Measurements from ENCODE around the gene TSLP. TPM values are rescaled to one million over a fixed set of nuclear protein-coding genes. Genes with fewer than 3 reads are reported as not detected.

The TSLP gene
- total RNA-seq, 1 experiment from 2014 or later: 1.3 TPM

GRCh38 chr5:111111956-111112355 is 40.4 kb downstream of the TSLP start:
- H3K27me3 ChIP-seq (replicated peaks; ENCODE audit: insufficient read depth, low read depth, low read length, poor library complexity): no peaks in the 10 kb centered on the region
- POLR2A ChIA-PET (ENCODE audit: low non-redundant PET): no interaction called here
- H3K4me1 ChIP-seq (ENCODE audit: insufficient read depth, low read length, poor library complexity, severe bottlenecking): no peaks in the 10 kb centered on the region
- no peaks in the 10 kb centered on the region for H3K9me3 ChIP-seq (ENCODE audit: low read depth, low read length, poor library complexity, severe bottlenecking)
- H3K27ac ChIP-seq (ENCODE audit: low read depth, low read length, poor library complexity, severe bottlenecking): no peak overlapping the region
- no TSS peak for BruUV-seq (replicated peaks)
- TF ChIP-seq CTCF (conservative IDR thresholded peaks at IDR 0.05; ENCODE audit: low read depth, low read length): no peak
- no peak for TF ChIP-seq EZH2 (IDR thresholded peaks at IDR 0.05; ENCODE audit: borderline replicate concordance, low read depth, low read length, poor library complexity, severe bottlenecking)
- CTCF ChIA-PET: no interaction called here
- H3K4me3 ChIP-seq (ENCODE audit: low read depth, low read length, poor library complexity, severe bottlenecking): no peak overlapping the region
- DNase-seq (ENCODE audit: low spot score): no peak
- intact Hi-C loops (cut with micrococcal nuclease; ENCODE audit: unreplicated experiment): no loop called here
- H3K36me3 ChIP-seq (ENCODE audit: insufficient read depth, low read length, poor library complexity, severe bottlenecking): peaks cover 43% of the 10 kb centered on the region

GRCh38 chr5:111113678-111114077 is 42.2 kb downstream of the TSLP start:
- POLR2A ChIA-PET (ENCODE audit: low non-redundant PET): no interaction called here
- no peaks in the 10 kb centered on the region for H3K4me1 ChIP-seq (ENCODE audit: insufficient read depth, low read length, poor library complexity, severe bottlenecking)
- DNase-seq (ENCODE audit: low spot score): no peak
- intact Hi-C loops (cut with micrococcal nuclease; ENCODE audit: unreplicated experiment): no loop called here
- H3K4me3 ChIP-seq (ENCODE audit: low read depth, low read length, poor library complexity, severe bottlenecking): no peak overlapping the region
- no TSS peak for BruUV-seq (replicated peaks)
- CTCF ChIA-PET: no interaction called here
- H3K27me3 ChIP-seq (replicated peaks; ENCODE audit: insufficient read depth, low read depth, low read length, poor library complexity): no peaks in the 10 kb centered on the region
- H3K36me3 ChIP-seq (ENCODE audit: insufficient read depth, low read length, poor library complexity, severe bottlenecking): peaks cover 29% of the 10 kb centered on the region
- no peak for TF ChIP-seq CTCF (conservative IDR thresholded peaks at IDR 0.05; ENCODE audit: low read depth, low read length)
- no peak for TF ChIP-seq EZH2 (IDR thresholded peaks at IDR 0.05; ENCODE audit: borderline replicate concordance, low read depth, low read length, poor library complexity, severe bottlenecking)
- no peak overlapping the region for H3K27ac ChIP-seq (ENCODE audit: low read depth, low read length, poor library complexity, severe bottlenecking)
- no peaks in the 10 kb centered on the region for H3K9me3 ChIP-seq (ENCODE audit: low read depth, low read length, poor library complexity, severe bottlenecking)

- no peak for DNase-seq (ENCODE audit: low spot score)
- H3K9me3 ChIP-seq (ENCODE audit: low read depth, low read length, poor library complexity, severe bottlenecking): no peaks in the 10 kb centered on the region
- H3K4me3 ChIP-seq (ENCODE audit: low read depth, low read length, poor library complexity, severe bottlenecking): no peak overlapping the region
- no peaks in the 10 kb centered on the region for H3K4me1 ChIP-seq (ENCODE audit: insufficient read depth, low read length, poor library complexity, severe bottlenecking)
- no peaks in the 10 kb centered on the region for H3K27me3 ChIP-seq (replicated peaks; ENCODE audit: insufficient read depth, low read depth, low read length, poor library complexity)
- no TSS peak for BruUV-seq (replicated peaks)
- no peak for TF ChIP-seq EZH2 (IDR thresholded peaks at IDR 0.05; ENCODE audit: borderline replicate concordance, low read depth, low read length, poor library complexity, severe bottlenecking)
- no peak for TF ChIP-seq CTCF (conservative IDR thresholded peaks at IDR 0.05; ENCODE audit: low read depth, low read length)
- H3K36me3 ChIP-seq (ENCODE audit: insufficient read depth, low read length, poor library complexity, severe bottlenecking): peaks cover 37% of the 10 kb centered on the region
- POLR2A ChIA-PET (ENCODE audit: low non-redundant PET): no interaction called here
- intact Hi-C loops (cut with micrococcal nuclease; ENCODE audit: unreplicated experiment): no loop called here
- no peak overlapping the region for H3K27ac ChIP-seq (ENCODE audit: low read depth, low read length, poor library complexity, severe bottlenecking)
- CTCF ChIA-PET: no interaction called here
Measured at GRCh38 chr5:111115229-111115628, 43.7 kb downstream of the TSLP start.

Data from A673 (cell line).